ENCODE data around the gene PROSER3. TPM values are rescaled to one million over a fixed set of nuclear protein-coding genes. Genes with fewer than 3 reads are reported as not detected.

Gene PROSER3
- total RNA-seq, 1 donor, result 9.5 TPM

DNA sequence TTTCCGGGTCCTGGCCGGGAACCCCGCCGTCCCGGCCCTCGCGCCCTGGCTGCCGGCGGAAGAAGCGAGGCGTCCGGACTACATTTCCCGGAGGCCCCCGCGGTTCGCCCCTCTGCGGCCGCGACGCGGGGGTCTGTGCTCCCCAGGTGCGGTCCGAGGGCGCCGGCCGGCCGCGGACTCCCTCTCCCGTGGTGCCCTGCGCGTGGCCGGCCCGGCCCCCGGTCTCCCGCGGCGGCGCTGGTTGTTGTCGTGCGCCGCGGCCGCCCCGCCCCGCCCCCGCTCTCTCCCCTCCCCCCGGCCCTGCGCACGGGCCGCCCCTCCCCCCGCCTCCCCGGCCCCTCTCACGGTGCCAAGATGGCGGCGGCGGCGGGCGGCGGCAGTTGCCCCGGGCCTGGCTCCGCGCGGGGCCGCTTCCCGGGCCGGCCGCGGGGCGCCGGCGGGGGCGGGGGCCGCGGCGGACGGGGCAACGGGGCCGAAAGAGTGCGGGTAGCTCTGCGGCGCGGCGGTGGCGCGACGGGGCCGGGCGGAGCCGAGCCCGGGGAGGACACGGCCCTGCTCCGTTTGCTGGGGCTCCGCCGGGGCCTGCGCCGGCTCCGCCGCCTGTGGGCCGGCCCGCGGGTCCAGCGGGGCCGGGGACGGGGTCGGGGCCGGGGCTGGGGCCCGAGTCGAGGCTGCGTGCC lies 40.2 kb upstream of the PROSER3 start, which contains the start of gene KMT2B:
KMT2B (plus strand) TSS at position 339 of the 680 bp plus-strand sequence; CDS start at position 355, 16 bp downstream.
- DNase-seq (ENCODE audit: low read depth), result peak; percentile 96
- TF ChIP-seq, protein P1, sequence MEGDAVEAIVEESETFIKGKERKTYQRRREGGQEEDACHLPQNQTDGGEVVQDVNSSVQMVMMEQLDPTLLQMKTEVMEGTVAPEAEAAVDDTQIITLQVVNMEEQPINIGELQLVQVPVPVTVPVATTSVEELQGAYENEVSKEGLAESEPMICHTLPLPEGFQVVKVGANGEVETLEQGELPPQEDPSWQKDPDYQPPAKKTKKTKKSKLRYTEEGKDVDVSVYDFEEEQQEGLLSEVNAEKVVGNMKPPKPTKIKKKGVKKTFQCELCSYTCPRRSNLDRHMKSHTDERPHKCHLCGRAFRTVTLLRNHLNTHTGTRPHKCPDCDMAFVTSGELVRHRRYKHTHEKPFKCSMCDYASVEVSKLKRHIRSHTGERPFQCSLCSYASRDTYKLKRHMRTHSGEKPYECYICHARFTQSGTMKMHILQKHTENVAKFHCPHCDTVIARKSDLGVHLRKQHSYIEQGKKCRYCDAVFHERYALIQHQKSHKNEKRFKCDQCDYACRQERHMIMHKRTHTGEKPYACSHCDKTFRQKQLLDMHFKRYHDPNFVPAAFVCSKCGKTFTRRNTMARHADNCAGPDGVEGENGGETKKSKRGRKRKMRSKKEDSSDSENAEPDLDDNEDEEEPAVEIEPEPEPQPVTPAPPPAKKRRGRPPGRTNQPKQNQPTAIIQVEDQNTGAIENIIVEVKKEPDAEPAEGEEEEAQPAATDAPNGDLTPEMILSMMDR (IDR thresholded peaks at IDR 0.05; ENCODE audit: insufficient read depth, low read depth, low read length), result no peak

DNA sequence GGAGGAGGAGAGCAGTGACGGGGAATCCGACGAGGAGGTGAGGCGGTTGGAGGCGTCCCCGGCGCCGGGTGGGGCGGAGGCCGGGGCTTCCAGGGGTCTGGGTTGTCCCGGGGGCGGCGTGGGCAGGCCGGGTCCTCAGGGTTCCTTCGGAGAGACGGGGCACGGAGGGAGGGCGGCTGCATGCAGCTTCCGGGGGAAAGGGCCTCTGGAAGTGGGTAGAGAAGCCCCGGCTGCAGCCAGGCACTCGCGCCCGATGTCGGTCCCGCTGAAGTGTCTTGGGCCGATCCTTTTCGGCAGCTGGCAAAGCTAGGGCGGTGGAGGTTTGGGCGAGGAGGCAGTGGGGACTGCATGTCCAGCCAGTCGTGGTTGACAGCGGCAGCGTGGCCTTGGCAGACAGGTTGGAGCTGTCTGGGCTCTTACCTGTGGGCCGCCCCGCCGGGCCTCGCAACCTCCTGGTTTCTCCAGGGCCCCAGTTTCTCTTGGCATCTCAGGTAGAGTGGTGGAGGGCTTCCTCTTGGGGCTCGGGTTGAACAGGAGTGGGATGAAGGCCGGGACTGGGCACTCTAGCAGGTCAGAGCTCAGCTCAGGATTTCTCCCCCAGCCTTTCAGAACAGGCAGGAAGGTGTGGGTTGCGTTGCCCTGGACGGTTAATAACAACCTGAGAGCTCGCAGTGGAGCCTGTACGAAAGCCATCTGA lies 39.5 kb upstream of the PROSER3 start:
- TF ChIP-seq, protein P1 (IDR thresholded peaks at IDR 0.05; ENCODE audit: insufficient read depth, low read depth, low read length), result no peak
- H3K4me3 ChIP-seq (ENCODE audit: low read depth, low read length), result peak overlapping the region; percentile 70
- peak; percentile 17 for DNase-seq (ENCODE audit: low read depth)

More for the DNA sequence above, 40.2 kb upstream of the PROSER3 start, which contains the start of gene KMT2B:
- H3K4me3 ChIP-seq (ENCODE audit: low read depth, low read length), result peak within 1 kb of the TSS; percentile 84

DNA sequence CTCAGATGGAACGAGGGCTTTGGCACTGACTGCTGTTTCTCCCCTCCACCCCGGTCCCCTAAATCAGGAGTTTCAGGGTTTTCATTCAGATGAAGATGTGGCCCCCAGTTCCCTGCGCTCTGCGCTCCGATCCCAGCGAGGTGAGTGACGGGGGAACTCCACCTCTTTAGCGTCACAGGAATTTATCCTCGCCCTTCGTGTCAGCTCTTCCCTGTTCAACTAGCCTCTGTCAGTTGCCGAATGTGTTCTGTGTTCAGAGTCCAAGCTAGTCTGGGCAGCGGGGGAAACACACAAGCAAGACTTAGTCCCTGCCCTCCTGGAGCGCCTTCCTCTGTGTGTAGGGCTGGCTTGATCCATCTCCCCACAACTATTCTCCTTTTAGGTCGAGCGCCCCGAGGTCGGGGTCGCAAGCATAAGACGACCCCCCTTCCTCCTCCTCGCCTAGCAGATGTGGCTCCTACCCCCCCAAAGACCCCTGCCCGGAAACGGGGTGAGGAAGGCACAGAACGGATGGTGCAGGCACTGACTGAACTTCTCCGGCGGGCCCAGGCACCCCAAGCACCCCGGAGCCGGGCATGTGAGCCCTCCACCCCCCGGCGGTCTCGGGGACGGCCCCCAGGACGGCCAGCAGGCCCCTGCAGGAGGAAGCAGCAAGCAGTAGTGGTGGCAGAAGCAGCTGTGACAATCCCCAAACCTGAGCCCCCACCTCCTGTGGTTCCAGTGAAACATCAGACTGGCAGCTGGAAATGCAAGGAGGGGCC lies 38.4 kb upstream of the PROSER3 start:
- TF ChIP-seq, protein P1 (IDR thresholded peaks at IDR 0.05; ENCODE audit: insufficient read depth, low read depth, low read length), result no peak
- H3K4me3 ChIP-seq (ENCODE audit: low read depth, low read length), result peak overlapping the region; percentile 70
- no peak for DNase-seq (ENCODE audit: low read depth)

- no peak for DNase-seq (ENCODE audit: low read depth)
- H3K4me3 ChIP-seq (ENCODE audit: low read depth, low read length), result no peak overlapping the region
- TF ChIP-seq, protein P1 (IDR thresholded peaks at IDR 0.05; ENCODE audit: insufficient read depth, low read depth, low read length), result no peak
Observed at GRCh38 chr19:35720163-35720524, 37.8 kb upstream of the PROSER3 start.

GRCh38 chr19:35720648-35721047 lies 37.3 kb upstream of the PROSER3 start:
- H3K4me3 ChIP-seq (ENCODE audit: low read depth, low read length), result no peak overlapping the region
- no peak for DNase-seq (ENCODE audit: low read depth)

GRCh38 chr19:35721374-35721773 lies 36.6 kb upstream of the PROSER3 start:
- no peak for DNase-seq (ENCODE audit: low read depth)

More at GRCh38 chr19:35720648-35721047, 37.3 kb upstream of the PROSER3 start:
- TF ChIP-seq, protein P1 (IDR thresholded peaks at IDR 0.05; ENCODE audit: insufficient read depth, low read depth, low read length), result no peak

More at GRCh38 chr19:35721374-35721773, 36.6 kb upstream of the PROSER3 start:
- no peak overlapping the region for H3K4me3 ChIP-seq (ENCODE audit: low read depth, low read length)
- TF ChIP-seq, protein P1 (IDR thresholded peaks at IDR 0.05; ENCODE audit: insufficient read depth, low read depth, low read length), result no peak
